Measurements from ENCODE around the gene RREB1.

Gene RREB1

DNA sequence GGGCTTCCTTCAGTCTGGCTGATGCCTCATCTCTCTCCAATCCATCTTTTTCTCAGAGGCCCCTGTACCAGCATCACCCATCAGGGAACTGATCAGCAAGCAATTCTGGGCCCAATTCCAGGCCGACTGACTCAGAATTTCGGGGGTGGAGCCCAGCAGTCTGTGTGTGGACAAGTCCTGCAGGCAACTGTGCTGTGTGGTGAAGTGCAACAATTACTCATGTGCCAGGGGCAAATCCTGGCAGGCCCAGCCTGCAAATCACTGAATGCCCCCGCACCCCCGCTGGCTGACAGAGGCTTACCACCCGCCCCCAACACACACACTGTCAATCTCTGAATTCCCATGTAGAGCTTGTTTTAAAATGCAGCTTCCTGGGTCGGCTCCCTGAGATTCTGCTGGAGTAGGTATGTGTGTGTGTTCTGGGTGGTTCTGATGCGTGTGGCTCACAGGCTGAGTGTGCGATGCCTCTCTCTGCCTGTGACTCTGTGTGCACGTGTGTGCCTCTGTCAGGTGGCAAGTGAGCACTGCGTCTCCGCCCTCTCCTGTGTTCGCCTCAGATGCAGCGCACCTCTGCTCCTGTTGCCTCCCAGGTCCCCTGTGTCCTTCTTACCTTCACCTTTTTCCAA lies 159.8 kb downstream of the RREB1 start:
- TF ChIP-seq CTCF (IDR thresholded peaks at IDR 0.05; ENCODE audit: insufficient read depth, low read length, poor library complexity, severe bottlenecking) = no peak
- Histone ChIP-seq H3K27me3 (replicated peaks; ENCODE audit: control insufficient read depth, insufficient read depth, low read length) (no peaks in the 10 kb centered on the region; the same call in 1 of the 2 replicates), H3K4me3 (replicated peaks; ENCODE audit: low read depth, low read length) (no peak overlapping the region), H3K36me3 (ENCODE audit: control insufficient read depth, insufficient read depth, low read length) (no peaks in the 10 kb centered on the region)
- no peak for DNase-seq (ENCODE audit: extremely low read depth, insufficient read length)

GRCh38 chr6:7268362-7268761 lies 160.6 kb downstream of the RREB1 start:
- no peak for DNase-seq (ENCODE audit: extremely low read depth, insufficient read length)
- Histone ChIP-seq H3K4me3 (replicated peaks; ENCODE audit: low read depth, low read length) (no peak overlapping the region), H3K27me3 (replicated peaks; ENCODE audit: control insufficient read depth, insufficient read depth, low read length) (no peaks in the 10 kb centered on the region; the same call in 1 of the 2 replicates), H3K36me3 (ENCODE audit: control insufficient read depth, insufficient read depth, low read length) (no peaks in the 10 kb centered on the region)
- TF ChIP-seq CTCF (IDR thresholded peaks at IDR 0.05; ENCODE audit: insufficient read depth, low read length, poor library complexity, severe bottlenecking) = no peak

DNA sequence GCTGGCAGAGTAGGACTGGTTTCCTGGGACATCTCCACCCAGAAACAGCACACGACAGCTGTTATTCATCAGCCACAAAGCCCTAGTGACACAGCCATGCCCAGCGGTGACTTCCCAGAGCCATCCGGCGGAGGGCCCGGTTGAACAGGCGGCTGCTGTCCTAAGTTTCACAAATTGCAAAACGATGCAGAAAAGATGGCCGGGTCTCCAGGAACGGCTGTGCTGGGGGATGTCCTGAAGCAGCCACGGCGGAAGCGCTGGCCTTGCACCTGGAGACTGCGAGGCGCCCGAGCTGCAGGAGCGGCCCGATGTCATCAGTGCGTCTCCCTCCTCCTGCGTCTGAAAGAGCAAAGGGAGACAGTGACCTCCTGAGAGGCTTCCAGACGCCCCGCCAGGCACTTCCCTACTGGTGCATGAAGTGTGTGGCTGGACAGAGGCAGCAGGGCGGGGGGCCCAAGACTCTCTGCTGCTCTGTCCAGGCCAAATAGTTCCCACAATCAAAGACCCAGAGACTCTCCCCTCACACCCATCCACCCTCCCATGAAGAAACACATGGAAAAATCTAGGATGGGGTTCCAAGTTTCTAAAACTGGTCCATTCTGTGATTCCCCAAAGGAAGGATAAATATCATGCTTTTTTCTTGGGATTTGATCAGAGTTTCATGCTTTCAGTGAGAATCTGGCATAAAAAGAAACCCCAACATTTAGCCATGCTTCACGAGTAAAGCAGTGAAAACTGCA lies 161.2 kb downstream of the RREB1 start:
- no peak for DNase-seq (ENCODE audit: extremely low read depth, insufficient read length)
- Histone ChIP-seq H3K4me3 (replicated peaks; ENCODE audit: low read depth, low read length) (no peak overlapping the region), H3K36me3 (ENCODE audit: control insufficient read depth, insufficient read depth, low read length) (no peaks in the 10 kb centered on the region), H3K27me3 (replicated peaks; ENCODE audit: control insufficient read depth, insufficient read depth, low read length) (no peaks in the 10 kb centered on the region; the same call in 1 of the 2 replicates)
- TF ChIP-seq CTCF (IDR thresholded peaks at IDR 0.05; ENCODE audit: insufficient read depth, low read length, poor library complexity, severe bottlenecking) = no peak

- DNase-seq (ENCODE audit: extremely low read depth, insufficient read length) = no peak
- H3K4me3 ChIP-seq (replicated peaks; ENCODE audit: low read depth, low read length) = no peak overlapping the region
- no peaks in the 10 kb centered on the region for H3K36me3 ChIP-seq (ENCODE audit: control insufficient read depth, insufficient read depth, low read length)
- no peaks in the 10 kb centered on the region; the same call in 1 of the 2 replicates for H3K27me3 ChIP-seq (replicated peaks; ENCODE audit: control insufficient read depth, insufficient read depth, low read length)
- TF ChIP-seq CTCF (IDR thresholded peaks at IDR 0.05; ENCODE audit: insufficient read depth, low read length, poor library complexity, severe bottlenecking) = no peak
Observed at GRCh38 chr6:7269816-7270215, 162.1 kb downstream of the RREB1 start.

DNA sequence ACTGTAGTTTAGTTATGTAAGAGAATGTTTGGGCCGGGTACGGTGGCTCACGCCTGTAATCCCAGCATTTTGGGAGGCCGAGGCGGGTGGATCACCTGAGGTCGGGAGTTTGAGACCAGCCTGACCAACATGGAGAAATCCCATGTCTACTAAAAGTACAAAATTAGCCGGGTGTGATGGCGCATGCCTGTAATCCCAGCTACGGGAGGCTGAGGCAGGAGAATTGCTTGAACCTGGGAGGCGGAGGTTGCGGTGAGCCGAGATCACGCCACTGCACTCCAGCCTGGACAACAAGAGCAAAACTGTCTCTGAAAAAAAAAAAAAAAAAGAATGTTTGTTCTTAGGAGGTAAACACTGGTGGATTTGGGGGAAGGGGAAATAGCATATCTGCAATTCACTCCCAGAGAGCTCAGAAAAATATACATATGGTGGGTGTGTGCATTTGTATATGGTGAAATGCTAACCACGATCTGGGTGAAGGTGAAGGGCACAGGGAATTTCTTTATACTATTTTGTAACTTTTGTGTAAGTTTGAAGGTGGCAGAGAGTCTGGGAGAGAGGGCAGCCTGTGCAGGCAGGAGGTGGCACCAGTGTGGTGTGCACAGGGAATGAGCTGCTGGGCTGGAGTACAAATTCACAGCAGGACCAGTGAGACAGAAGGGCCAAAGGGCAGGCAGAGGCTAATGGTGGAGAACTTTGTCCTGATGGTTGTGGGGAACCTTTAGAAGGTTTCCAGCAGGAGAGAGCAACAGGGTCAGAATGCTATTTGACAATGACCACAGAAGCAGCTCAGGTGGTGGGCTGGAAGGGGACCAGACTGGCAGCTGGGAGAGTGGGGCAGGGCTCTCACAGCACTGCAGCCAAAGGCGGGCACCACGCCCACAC lies 162.8 kb downstream of the RREB1 start:
- H3K4me3 ChIP-seq (replicated peaks; ENCODE audit: low read depth, low read length) = no peak overlapping the region
- H3K36me3 ChIP-seq (ENCODE audit: control insufficient read depth, insufficient read depth, low read length) = no peaks in the 10 kb centered on the region
- no peaks in the 10 kb centered on the region; the same call in 1 of the 2 replicates for H3K27me3 ChIP-seq (replicated peaks; ENCODE audit: control insufficient read depth, insufficient read depth, low read length)
- TF ChIP-seq CTCF (IDR thresholded peaks at IDR 0.05; ENCODE audit: insufficient read depth, low read length, poor library complexity, severe bottlenecking) = no peak
- no peak for DNase-seq (ENCODE audit: extremely low read depth, insufficient read length)
